Measurements from ENCODE around the gene PRX. TPM values are rescaled to one million over a fixed set of nuclear protein-coding genes. Genes with fewer than 3 reads are reported as not detected.

PRX gene
- total RNA-seq, 1 experiment from 2014 or later, result 4.8 TPM

DNA sequence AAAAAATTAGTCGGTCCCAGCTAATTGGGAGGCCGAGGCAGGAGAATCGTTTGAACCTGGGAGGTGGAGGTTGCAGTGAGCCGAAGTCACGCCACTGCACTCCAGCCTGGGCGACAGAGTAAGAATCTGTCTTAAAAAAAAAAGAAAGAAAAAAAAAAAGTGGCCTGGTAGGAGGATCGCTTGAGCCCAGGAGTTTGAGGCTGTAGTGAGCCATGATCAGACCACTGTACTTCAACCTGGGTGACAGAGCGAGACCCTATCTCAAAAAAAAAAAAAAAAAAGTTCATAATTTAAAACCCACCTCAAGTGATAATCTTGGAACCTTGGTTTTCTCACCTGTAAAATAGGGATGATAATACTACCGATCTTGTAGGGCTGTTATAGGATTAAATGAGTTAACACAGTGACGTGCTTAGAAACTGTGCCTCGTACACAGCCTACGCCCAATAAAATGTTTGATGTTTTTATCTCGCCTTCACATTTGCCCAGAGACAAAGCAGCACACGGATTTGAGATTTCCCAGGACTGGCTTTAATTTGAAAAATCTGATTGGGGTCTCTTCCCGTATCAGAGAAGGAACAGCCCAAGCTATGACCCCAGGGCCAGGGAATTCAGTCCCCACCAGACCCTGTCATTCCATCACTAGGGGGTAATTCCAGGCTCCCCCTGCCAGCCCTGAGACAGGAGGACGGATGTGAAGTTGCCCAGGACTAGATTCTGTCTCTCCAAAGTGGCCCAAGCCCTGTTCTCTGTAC lies 9.0 kb upstream of the PRX start:
- no peaks in the 10 kb centered on the region for H3K9me3 ChIP-seq (ENCODE audit: control insufficient read depth in 1 of 2, insufficient read depth in 1 of 2, low read depth in 1 of 2, low read length in 2 of 2)
- no peak for ATAC-seq
- no peaks in the 10 kb centered on the region for H3K27me3 ChIP-seq (ENCODE audit: insufficient read depth, low read length)
- H3K9me2 ChIP-seq (ENCODE audit: insufficient read depth), result no peaks in the 10 kb centered on the region
- ChIA-PET CTCF (interaction anchor here (1.3 to 2.1 kb wide), 4 partner anchors 27 to 117 kb away, joined by 3 to 21 read pairs (median 9); partner anchors contain the start of gene BLVRB), RAD21 (ENCODE audit: low non-redundant PET in 1 of 2, low total read pairs in 2 of 2, uncharacterized antibody in 2 of 2, unreplicated experiment in 2 of 2) (interaction anchor here in 1 of 2 experiments (0.7 kb wide), 1 partner anchor 44 kb away, joined by 3 read pairs; the partner anchor contains the start of gene BLVRB), POLR2A (interaction anchor here (0.9 to 1.5 kb wide), 2 partner anchors 10 to 42 kb away, joined by 4 read pairs; no protein-coding TSS in a partner anchor)
- no peaks in the 10 kb centered on the region for H4K20me1 ChIP-seq (ENCODE audit: insufficient read depth)
- no TSS peak for BruUV-seq (replicated peaks)
- peak overlapping the region; percentile 96 for H3K4me2 ChIP-seq (ENCODE audit: low read length)
- peak overlapping the region; percentile 90 for H3K9ac ChIP-seq (ENCODE audit: low read length)
- peaks cover 32 to 75% of the 10 kb centered on the region in 2 experiments for H3K4me1 ChIP-seq (ENCODE audit: control insufficient read depth in 1 of 2, insufficient read depth in 2 of 2, low read length in 2 of 2)
- H3K4me3 ChIP-seq (replicated peaks in 1 of 2; ENCODE audit: low read depth in 1 of 2, low read length in 2 of 2), result no peak overlapping the region
- no peak for DNase-seq (ENCODE audit: low read depth, low spot score)
- peak overlapping the region; percentile 99 for H3K27ac ChIP-seq (ENCODE audit: low read depth, low read length)
- no peak overlapping the region for H2AFZ ChIP-seq (ENCODE audit: low read depth, low read length, poor library complexity, severe bottlenecking)
- peaks cover 5 to 13% of the 10 kb centered on the region in 2 experiments; a peak in 2 of 4 replicates for H3K36me3 ChIP-seq (ENCODE audit: control insufficient read depth in 1 of 2, insufficient read depth in 2 of 2, low read length in 2 of 2)
- H3K79me2 ChIP-seq (ENCODE audit: insufficient read depth, low read length), result peaks cover 35% of the 10 kb centered on the region
- intact Hi-C loops (cut with micrococcal nuclease), result loop anchor here (5.0 kb wide), 1 partner anchor 180 kb away; the partner anchor contains the start of gene LTBP4
- no peak for TF ChIP-seq JUND (IDR thresholded peaks at IDR 0.05)
- 0 out of 2 replicates have a peak, but pooled peaks have one; percentile 7 for TF ChIP-seq POLR2AphosphoS5 (IDR thresholded peaks at IDR 0.05; ENCODE audit: low read depth, low read length)
- TF ChIP-seq ZFX (IDR thresholded peaks at IDR 0.05), result no peak

DNA sequence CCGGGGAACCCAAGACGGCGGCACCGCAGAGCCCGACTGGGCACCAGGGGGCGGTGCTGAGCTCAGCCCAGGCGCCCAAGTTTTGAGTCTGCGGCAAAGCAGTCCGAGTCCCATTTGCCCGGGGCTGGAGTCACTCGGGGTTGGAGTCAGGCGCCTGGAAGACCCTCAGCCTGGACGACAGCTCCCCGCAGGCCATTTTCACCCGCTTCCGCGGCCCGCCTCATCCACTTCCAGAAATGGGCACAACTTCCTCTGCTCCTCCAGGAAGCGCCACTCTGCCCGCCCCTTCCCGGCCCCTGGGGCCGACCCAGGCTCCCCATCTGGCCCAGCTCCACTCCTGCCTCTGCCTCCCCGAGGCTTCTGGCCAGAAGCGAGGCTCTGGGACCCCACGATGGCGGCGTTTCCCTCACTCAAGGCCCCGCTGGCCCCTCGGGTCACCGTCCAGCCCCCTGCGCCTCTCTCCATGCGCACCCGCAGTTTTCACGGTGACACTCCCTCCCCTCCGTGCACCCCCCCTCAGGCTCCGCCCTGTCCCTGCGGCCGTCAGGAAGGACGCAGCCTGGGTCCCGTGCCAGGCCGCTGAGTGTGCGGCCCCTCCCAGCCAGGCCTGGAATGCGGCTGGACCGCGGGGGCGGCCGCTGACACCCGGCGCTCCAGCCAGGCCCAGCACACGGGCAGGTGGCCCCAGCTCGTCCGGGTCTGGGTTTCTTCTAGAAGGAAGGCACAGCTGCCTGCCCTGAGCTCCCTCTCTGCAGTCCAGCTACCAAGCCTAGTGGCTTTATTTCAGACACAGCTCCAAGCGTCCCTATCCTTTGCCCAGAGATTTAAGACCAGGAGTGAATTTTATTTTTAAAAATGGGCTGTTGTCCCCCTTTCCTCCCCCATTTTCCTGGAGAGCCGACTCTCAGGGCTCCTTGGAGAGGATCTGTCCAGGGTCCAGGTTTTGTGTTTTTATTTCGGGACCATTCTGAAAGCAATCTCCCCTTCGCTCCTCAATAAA lies 7.9 kb upstream of the PRX start:
- Histone ChIP-seq H3K27me3 (ENCODE audit: insufficient read depth, low read length) (no peaks in the 10 kb centered on the region), H3K4me1 (ENCODE audit: control insufficient read depth in 1 of 2, insufficient read depth in 2 of 2, low read length in 2 of 2) (peaks cover 42 to 79% of the 10 kb centered on the region in 2 experiments), H3K4me2 (ENCODE audit: low read length) (peak overlapping the region; percentile 96), H4K20me1 (ENCODE audit: insufficient read depth) (no peaks in the 10 kb centered on the region), H3K4me3 (replicated peaks in 1 of 2; ENCODE audit: low read depth in 1 of 2, low read length in 2 of 2) (peak overlapping the region; percentile 53 to 60), H3K79me2 (ENCODE audit: insufficient read depth, low read length) (peaks cover 35% of the 10 kb centered on the region), H3K36me3 (ENCODE audit: control insufficient read depth in 1 of 2, insufficient read depth in 2 of 2, low read length in 2 of 2) (peaks cover 5 to 13% of the 10 kb centered on the region in 2 experiments; a peak in 2 of 4 replicates), H3K27ac (ENCODE audit: low read depth, low read length) (peak overlapping the region; percentile 99), H3K9ac (ENCODE audit: low read length) (peak overlapping the region; percentile 90), H3K9me3 (ENCODE audit: control insufficient read depth in 1 of 2, insufficient read depth in 1 of 2, low read depth in 1 of 2, low read length in 2 of 2) (no peaks in the 10 kb centered on the region), H3K9me2 (ENCODE audit: insufficient read depth) (no peaks in the 10 kb centered on the region), H2AFZ (ENCODE audit: low read depth, low read length, poor library complexity, severe bottlenecking) (no peak overlapping the region)
- POLR2A ChIA-PET, result interaction anchor here (0.7 to 2.4 kb wide), 11 partner anchors 10 to 996 kb away, joined by 3 to 14 read pairs (median 4); partner anchors contain the start of genes BLVRB, LTBP4 and SERTAD3
- peak; percentile 82 for DNase-seq (ENCODE audit: low read depth, low spot score)
- RAD21 ChIA-PET (ENCODE audit: low non-redundant PET in 1 of 2, low total read pairs in 2 of 2, uncharacterized antibody in 2 of 2, unreplicated experiment in 2 of 2), result interaction anchor here (0.6 to 1.4 kb wide), 5 partner anchors 10 to 111 kb away, joined by 3 to 5 read pairs (median 3); no protein-coding TSS in a partner anchor
- peak; percentile 73 for ATAC-seq
- CTCF ChIA-PET, result interaction anchor here (0.9 to 2.1 kb wide), 18 partner anchors 9 to 225 kb away, joined by 3 to 21 read pairs (median 5); partner anchors contain the start of gene BLVRB
- intact Hi-C loops (cut with micrococcal nuclease), result loop anchor here (5.0 kb wide), 1 partner anchor 181 kb away; the partner anchor contains the start of gene LTBP4
- no TSS peak for BruUV-seq (replicated peaks)
- peak; percentile 44; the same call in 1 of the 2 replicates for TF ChIP-seq FOSL1 (IDR thresholded peaks at IDR 0.05; ENCODE audit: low read depth)
- TF ChIP-seq POLR2A (IDR thresholded peaks at IDR 0.05; ENCODE audit: borderline replicate concordance, extremely low read depth, insufficient read depth, insufficient read length), result peak; percentile 65
- TF ChIP-seq, protein P1, sequence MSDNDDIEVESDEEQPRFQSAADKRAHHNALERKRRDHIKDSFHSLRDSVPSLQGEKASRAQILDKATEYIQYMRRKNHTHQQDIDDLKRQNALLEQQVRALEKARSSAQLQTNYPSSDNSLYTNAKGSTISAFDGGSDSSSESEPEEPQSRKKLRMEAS (IDR thresholded peaks at IDR 0.05), result peak; percentile 90
- peak; percentile 94 for TF ChIP-seq SP1 (IDR thresholded peaks at IDR 0.05; ENCODE audit: low read depth)
- TF ChIP-seq, protein P2, sequence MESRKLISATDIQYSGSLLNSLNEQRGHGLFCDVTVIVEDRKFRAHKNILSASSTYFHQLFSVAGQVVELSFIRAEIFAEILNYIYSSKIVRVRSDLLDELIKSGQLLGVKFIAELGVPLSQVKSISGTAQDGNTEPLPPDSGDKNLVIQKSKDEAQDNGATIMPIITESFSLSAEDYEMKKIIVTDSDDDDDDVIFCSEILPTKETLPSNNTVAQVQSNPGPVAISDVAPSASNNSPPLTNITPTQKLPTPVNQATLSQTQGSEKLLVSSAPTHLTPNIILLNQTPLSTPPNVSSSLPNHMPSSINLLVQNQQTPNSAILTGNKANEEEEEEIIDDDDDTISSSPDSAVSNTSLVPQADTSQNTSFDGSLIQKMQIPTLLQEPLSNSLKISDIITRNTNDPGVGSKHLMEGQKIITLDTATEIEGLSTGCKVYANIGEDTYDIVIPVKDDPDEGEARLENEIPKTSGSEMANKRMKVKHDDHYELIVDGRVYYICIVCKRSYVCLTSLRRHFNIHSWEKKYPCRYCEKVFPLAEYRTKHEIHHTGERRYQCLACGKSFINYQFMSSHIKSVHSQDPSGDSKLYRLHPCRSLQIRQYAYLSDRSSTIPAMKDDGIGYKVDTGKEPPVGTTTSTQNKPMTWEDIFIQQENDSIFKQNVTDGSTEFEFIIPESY (IDR thresholded peaks at IDR 0.05; ENCODE audit: extremely low read depth, insufficient replicate concordance, low read length), result peak; percentile 68
- TF ChIP-seq RAD21 (IDR thresholded peaks at IDR 0.05; ENCODE audit: low read depth), result peak; percentile 59
- TF ChIP-seq JUND (IDR thresholded peaks at IDR 0.05), result peak; percentile 74
- peak; percentile 93 for TF ChIP-seq POLR2AphosphoS5 (IDR thresholded peaks at IDR 0.05; ENCODE audit: low read depth, low read length)
- peak; percentile 59; the same call in 1 of the 2 replicates for TF ChIP-seq ZFX (IDR thresholded peaks at IDR 0.05)
- TF ChIP-seq, protein P3, sequence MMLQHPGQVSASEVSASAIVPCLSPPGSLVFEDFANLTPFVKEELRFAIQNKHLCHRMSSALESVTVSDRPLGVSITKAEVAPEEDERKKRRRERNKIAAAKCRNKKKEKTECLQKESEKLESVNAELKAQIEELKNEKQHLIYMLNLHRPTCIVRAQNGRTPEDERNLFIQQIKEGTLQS (IDR thresholded peaks at IDR 0.05), result no peak
- TF ChIP-seq EGR1 (IDR thresholded peaks at IDR 0.05; ENCODE audit: low read depth), result peak; percentile 99
- peak; percentile 82 for TF ChIP-seq CBX3 (IDR thresholded peaks at IDR 0.05; ENCODE audit: low read depth)
- TF ChIP-seq CEBPB (IDR thresholded peaks at IDR 0.05; ENCODE audit: low read depth), result no peak
- no peak for TF ChIP-seq EZH2phosphoT487 (IDR thresholded peaks at IDR 0.05; ENCODE audit: borderline replicate concordance)
